Effector CD8-positive, alpha-beta T cell (primary cell): Measurements from ENCODE around the gene MED12.
"Not testable (repeated sequence)": the region's sequence is repeated elsewhere in the genome, so short reads cannot be mapped to it uniquely, and the experiment has no call there.

ENCODE experiments used
- DNase-seq: peaks from one replicate; lab custom pipeline; 2025; lab: John Stamatoyannopoulos, UW

MED12 gene

DNA sequence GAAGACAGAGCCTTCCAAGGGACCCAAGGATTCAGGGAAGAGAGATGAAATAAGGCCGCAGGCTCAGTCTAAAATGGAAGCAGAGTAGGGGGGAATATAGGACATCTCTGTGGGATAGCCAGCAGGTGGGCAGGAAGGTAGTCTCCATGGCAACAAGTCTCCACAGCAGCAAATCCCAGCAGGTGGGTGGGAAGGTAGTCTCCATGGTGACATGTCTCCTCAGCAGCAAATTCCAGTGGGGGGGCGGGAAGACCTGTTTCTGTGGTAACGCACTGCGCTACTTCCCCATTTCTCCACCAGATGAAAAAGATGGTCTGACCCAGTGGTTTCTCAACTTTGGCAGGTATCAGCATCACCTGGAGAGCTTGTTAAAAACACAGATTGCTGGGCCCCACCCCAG is 44.6 kb downstream of the MED12 start:
- DNase-seq = no peak

DNA sequence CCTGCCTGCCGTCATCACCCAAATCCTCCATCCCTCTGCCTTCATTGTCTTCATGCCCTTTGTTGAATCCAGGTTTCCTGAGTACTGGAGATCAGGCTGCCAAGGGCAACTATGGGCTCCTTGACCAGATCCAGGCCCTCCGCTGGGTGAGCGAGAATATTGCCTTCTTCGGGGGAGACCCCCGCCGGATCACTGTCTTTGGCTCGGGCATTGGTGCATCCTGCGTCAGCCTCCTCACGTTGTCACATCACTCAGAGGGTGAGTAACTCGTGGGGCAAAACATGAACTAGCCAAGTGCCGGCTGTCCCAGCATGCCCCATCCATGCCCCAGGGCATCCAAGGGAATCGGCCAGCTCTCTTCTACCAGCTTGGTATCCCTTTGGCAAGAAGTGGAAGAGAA is 45.7 kb downstream of the MED12 start:
- DNase-seq = no peak

DNA sequence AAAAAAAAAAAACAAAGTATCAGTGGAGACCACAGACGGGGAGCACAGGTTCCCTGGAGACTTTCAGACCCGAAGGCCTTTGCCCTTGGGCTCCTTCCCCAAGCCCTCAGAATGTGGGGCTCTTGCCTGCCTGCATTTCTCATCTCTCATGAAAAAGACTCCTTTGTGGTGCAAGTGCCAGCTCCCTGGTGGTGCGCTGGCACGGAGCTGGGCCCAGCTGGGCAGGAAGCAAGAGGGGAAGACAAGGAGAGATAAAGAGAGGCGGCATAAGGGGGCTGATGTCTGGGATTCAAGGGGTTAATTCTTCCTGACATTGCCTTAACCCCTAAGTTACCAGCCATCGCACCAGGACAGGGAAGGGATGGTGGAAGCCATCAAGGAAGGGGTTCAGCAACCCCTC is 48.1 kb downstream of the MED12 start:
- no peak for DNase-seq

DNA sequence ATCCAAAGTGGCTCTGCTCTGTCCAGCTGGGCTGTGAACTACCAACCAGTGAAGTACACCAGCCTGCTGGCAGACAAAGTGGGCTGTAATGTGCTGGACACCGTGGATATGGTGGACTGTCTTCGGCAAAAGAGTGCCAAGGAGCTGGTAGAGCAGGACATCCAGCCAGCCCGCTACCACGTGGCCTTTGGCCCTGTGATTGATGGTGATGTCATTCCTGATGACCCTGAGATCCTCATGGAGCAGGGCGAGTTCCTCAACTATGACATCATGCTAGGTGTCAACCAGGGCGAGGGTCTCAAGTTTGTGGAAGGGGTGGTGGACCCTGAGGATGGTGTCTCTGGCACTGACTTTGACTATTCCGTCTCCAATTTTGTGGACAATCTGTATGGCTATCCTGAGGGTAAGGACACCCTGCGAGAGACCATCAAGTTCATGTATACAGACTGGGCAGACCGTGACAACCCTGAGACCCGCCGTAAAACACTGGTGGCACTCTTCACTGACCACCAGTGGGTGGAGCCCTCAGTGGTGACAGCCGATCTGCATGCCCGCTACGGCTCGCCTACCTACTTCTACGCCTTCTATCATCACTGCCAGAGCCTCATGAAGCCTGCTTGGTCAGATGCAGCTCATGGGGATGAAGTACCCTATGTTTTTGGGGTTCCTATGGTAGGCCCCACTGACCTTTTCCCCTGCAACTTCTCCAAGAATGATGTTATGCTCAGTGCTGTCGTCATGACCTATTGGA is 48.8 kb downstream of the MED12 start:
- no peak for DNase-seq

DNA sequence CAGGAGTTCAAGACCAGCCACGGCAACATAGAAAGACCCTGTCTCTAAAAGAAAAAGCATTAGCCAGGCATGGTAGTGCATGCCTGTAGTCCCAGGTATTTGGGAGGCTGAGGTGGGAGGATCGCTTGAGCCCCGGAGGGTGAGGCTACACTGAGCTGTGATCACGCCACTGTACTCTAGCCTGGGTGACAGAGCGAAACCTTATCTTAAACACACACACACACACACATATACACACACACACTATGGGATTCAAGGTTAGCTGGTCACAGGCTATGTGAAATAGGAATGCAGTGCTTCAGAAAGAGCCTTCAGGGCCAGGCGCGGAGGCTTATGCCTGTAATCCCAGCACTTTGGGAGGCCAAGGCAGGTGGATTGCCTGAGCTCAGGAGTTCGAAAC is 49.7 kb downstream of the MED12 start:
- DNase-seq = no peak

DNA sequence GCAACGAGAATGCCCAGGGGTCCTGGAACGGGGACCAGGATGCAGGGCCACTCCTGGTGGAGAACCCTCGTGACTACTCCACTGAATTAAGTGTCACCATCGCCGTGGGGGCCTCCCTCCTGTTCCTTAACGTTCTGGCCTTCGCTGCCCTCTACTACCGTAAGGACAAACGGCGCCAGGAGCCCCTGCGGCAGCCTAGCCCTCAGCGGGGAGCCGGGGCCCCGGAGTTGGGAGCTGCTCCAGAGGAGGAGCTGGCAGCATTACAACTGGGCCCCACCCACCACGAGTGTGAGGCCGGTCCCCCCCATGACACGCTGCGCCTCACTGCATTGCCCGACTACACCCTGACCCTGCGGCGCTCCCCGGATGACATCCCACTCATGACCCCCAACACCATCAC is 51.2 kb downstream of the MED12 start:
- DNase-seq = no peak

DNA sequence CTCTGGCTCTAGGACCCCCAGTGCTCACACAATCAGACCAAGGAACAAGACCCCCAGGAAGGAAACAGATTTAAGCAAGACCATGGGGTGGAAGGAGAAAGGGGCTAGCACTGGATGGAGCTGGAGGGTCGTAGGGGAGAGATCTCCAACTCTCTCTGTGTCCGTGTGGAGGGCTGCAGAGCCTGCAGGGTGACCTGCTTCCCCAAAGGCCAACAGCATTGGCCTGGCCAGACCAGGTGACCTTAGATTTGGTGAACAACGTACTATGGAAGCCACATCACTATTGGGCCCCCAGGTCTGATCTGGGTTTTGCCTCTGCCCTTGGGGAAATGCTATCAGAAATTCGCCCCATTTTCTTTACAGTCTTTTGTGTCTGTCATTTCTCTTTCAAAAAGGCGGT is 52.3 kb downstream of the MED12 start:
- no peak for DNase-seq

DNA sequence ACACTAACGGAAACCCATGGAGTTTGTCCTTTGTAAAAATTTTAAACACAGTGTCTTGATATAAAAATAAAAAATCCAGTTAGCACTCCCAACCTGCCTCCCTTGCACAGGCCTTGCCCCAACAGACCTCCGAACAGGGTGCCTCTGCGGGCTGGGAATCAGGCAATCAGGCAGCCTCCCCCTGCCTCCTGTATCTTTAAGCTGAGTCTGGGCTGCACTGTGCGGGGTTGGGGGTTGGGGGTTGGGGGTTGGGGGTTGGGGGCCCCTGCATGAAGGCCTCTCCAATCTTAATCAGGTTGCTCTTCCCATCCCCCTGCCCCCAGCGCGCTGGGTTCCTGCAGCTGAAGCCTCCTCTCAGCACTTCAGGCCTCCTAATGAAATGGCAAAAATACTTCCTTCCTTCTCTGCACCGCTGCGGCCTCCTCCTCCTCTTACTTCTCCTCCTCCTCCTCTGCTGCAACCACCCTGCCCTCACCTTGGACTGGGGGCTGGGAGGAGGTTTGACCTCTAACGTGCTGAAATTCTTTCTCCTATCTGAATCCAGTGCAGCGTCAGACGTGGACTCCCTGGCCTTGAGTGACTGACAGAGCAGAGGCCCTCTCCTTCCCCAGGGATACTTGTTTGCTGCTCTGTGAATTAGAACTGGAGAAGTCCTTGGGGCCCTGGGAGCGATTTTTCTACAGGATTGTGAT is 52.9 kb downstream of the MED12 start:
- DNase-seq = no peak

DNA sequence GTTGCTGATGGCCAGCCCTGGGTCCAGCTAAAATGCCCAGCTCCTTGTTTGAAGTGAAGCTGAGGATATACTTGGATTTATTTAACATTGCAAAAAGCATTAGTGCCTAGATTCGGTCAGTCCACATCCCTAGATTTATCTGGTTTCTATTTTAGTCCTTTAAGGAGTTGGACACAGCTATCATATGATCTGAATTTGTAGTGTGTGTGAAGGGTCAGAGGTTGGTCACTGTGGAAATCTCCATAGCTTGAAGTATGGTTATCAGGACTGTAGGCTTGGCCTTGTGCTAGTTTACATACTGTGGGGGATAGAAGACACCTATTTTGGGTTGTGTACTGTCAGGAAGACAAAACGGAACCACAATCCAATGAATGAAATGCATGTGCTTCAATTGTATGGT is 55.0 kb downstream of the MED12 start:
- DNase-seq = no peak

DNA sequence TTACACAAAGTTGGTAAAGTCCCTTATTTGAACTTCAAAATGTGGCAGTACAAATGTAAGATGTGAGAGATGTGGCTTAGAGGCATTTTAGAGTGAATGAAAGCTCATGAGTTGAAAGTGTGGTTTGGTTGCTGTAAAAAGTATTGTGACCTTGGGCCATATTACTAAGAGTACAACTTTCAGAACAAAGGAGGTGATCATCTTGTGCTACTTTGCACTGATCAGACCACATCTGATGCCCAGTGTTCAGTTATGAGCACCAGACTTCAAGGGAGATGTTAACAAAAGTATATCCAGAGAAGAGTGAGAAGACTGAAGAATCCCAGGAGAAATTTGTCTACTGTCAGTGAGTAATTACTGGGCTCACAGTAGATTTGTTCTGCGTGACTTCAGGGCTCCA is 56.4 kb downstream of the MED12 start:
- no peak for DNase-seq

DNA sequence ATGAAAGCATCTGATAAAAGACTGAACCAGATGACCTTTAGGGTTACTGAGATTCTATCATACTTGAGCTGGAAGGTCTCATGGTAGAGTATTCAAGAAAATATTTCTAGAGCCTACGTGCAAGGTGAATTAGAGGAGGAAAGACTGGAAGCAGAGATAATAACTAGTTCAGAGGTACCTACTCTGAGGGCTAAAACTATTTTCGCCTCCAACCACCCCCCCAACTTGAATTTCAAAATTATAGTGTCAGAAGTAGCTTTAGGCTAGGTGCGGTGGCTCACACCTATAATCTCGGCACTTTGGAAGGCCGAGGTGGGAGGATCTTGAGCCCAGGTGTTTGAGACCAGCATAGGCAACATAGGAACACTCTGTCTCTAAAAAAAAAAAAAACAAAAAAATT is 57.1 kb downstream of the MED12 start:
- DNase-seq = no peak

DNA sequence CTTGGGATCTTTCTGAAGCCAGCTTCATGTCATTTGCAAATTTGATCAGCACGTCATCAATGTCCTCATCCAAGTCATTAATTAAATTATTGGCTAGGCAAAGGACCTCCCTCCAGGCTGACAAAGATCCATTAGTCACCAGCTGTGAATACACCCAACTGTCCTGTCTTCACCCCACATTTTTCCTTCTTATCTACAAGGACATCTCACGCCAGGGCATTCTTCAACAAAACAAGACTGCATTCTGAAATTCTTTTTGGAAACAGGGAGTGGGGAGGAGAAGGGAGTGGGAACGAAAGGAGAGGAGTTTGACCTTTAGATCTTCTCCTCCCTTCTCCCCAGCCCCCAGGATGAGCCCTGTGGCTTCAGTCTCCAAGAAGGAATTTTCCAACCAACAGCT is 58.9 kb downstream of the MED12 start:
- no peak for DNase-seq

DNA sequence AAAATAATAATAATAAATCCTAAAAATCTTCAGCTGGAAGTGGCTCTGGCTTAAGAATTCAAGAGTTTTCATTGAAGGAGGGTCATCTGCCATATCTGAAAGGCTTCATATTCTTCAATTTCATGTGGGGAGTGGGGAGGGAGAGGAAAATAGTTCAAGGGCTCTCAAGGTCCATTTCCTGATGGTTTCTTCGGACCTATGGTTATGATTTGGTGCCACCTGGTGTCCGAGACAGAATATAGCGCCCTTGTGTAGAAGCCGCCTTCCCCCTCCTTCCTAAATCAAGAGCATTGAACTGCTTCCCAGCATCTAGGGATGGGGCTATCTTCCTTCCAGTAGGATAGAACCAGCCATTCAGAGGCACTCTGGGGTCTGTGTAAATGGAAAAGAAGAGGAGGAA is 60.5 kb downstream of the MED12 start:
- DNase-seq = peak; percentile 1

DNA sequence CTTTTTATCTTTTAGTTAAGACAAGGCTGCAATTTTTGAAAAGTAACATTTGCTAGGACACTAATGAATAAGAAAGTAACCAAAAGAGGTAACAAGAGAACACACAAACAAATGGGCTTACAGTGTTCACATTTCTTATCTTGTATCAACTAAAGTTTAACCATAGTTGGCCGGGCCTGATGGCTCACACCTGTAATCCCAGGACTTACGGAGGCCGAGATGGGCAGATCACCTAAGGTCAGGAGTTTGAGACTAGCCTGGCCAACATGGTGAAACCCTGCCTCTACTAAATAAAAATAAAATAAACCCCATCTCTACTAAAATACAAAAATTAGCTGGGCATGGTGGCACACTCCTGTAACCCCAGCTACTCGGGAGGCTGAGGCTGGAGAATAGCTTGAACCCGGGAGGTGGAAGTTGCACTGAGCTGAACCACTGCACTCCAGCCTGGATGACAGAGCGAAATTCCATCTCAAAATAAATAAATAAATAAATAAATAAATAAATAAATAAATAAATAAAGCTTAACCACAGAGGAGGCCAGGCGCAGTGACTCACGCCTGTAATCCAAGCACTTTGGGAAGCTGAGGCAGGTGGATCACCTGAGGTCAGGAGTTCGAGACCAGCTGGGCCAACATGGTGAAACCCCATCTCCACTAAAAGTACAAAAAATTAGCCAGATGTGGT is 62.3 kb downstream of the MED12 start:
- not testable (repeated sequence) for DNase-seq

DNA sequence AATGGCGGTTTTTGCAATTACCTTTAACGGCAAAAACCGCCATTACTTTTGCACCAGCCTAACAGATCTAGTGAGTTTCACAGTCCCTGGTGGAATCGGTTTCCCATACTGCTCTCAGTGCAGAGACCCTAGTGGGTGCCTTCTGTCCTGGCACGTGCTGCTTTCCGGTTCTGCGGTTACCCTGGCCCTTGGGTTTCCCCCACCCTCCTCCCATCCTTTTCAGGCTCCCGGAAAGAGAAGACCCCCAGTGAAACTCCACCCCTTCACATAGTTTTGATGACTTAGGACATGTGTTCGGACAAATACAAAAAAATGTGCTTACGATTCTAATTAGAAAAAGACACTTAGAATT is 63.1 kb downstream of the MED12 start:
- DNase-seq = peak; percentile 36

DNA sequence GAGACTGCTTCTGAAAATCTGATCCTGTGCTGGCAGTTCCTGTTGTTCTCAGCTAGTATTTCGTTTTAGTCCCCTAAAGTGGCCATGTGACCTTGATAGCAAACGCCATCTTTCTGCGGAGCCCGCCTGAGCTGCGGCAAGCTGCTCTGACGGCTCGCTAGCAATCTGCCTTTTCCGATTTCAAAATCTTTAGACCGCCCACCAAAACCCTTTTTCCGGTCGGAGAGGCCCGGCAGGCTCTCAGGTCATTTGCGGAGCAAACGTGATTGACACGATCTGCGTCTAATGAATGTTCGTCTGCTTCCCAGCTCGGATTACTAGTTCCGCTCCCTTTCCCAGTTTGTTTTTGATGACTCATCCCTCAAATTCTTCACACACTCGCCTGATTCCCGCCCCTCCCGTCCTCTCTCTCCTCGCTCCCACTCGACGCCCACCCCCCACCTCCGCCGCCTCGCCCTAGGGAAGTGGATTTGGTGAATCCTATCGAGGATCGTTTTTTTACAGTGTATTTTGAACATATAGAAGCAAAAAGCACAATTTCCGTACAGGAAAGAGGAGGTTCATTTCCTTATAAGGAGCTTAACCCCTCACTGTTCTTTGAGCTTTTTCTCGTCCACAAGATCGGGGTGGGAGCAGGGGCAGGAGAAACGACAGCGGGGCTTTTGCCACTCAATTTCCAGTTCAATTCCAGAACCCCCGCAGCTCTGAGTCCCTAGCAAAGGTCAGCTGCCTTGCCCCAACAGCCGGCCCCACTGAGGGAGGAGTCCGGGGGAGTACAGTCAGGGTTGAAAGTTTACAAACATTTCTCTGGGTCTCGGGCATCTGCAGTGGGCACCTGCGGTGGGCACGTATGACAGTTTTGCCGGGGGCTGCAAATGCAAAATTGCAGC is 63.8 kb downstream of the MED12 start:
- peak; percentile 68 for DNase-seq

DNA sequence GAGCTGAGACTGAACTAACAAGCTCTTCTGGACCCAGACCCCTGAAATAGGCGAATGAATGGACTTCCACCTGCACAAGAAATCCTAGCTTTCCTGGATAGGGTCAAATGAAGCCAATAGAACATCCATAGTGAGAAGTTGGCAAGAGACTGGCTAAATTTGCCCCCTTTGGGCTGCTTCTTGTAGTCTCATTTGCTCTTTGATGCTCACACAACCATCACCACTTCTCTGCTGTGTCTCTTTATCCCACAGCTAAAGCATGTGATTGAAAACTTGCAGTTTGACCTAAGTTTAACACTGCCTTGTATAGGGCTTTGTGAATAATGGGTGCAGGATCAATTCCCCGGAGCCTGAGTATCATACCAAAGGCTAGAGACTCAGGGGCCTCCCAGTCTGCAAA is 64.5 kb downstream of the MED12 start:
- DNase-seq = no peak

DNA sequence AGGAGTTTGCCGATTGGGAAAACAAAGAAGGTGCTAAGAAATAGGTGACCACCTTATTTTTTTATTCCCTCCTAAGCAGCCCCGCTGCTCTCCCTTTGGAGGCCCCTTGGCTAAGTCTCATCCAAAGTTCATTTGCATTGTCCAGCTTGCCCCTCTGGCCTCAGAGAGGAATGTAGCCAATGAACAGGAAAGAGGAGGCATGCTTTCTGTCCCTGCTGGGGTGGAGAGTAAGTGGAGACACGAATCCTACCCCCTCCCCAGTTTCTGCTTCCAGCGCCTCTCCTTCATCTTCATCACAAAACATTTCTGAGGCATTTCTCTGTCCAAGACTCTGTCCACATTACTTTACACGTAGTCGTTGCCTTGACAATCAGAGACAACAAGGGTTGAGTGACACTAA is 64.9 kb downstream of the MED12 start:
- DNase-seq = no peak

DNA sequence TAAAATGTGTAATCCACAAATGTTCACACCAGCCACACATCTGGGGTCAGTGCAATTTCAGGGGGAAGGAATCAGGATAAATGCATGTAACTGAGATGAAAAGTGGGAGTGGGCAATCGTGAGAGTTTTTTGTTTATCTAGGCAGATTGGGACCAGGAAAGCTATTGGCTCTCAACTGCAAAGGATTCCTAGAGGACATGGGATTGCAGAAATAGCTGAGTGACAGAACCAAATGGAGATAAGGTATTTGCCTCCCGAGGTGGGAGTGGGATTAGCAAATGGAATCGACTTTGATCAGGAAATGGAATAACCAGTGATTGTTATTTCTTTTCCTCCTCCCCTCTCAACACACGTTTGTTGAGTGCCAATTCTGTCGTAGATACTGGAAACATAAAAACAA is 65.7 kb downstream of the MED12 start:
- no peak for DNase-seq

DNA sequence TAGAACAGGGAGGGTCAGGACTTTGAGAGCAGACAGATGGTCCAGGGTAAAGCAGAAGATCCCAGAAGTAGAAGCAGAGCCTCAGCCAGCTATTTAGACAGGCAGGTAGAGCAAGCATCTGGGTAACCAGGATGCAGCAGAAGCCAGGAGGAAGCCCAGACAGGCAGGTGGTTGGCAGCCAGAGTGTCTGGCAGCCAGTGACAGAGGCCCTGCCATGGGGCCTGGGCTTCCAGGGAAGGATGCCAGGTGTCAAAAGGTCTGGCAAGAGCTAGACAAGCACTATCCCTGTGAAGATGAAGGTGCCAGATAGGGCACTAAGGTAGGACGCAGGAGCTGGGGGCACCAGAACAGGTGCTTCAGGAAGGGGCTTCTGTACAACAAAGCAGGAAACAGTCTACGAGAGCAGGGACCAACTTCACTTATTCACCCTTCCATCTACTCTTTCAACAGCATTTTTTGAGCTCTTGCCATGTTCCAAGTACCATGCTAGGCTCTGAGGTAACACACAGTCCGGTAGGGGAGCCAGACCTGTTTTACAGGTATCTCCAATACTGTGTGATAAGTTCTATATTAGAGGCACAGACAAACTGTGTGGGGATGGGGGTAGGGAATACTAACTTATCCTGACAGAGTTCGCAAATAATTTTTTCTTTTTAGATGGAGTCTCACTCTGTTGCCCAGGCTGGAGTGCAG is 66.6 kb downstream of the MED12 start:
- DNase-seq = no peak

DNA sequence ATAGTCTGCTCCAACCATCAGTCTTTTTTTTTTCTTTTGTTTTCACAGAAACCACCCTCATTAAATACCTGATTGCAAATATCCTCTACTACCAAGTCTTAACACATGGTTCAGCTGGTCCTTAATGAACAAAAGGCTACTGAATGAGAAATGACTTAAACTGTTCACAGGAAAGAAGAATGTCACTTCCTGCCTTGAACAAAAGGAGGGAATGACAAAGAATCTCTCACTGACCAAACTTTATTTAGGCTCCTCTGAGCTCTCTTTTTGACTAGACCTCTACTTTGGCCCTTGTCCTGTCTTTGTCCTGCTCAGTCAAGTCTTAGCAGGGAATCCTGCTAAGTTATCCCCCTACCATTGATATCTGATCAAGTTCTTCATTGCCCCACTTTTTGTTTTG is 72.9 kb downstream of the MED12 start:
- DNase-seq = no peak
